ENCODE data around the gene CBFA2T2.

DNA sequence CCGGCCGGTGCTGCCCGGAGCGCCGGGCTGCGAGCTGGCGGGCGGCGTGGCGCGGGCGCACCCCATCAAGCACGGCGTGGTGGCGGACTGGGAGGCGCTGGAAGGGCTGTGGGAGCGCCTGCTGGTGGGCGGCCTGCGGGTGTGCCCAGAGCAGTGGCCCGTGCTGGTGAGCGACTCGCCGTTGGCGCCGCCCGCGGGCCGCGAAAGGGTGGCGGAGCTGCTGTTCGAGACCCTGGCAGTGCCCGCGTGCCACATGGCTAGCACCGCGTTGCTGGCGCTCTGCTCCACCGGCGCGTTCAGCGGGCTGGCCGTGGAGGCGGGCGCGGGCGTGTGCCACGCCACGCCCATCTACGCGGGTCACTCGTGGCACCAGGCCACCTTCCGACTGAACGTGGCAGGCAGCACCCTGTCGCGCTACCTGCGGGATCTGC is 177.4 kb downstream of the CBFA2T2 start:
- TF ChIP-seq BHLHE40 (IDR thresholded peaks at IDR 0.05; ENCODE audit: low read depth, low read length) (no peak), POLR2A (IDR thresholded peaks at IDR 0.05; ENCODE audit: low read depth, low read length) (no peak), MAFK (IDR thresholded peaks at IDR 0.05; ENCODE audit: low read depth, low read length) (no peak), CEBPB (IDR thresholded peaks at IDR 0.05; ENCODE audit: low read depth, low read length) (no peak)
- TF ChIP-seq, protein P1, sequence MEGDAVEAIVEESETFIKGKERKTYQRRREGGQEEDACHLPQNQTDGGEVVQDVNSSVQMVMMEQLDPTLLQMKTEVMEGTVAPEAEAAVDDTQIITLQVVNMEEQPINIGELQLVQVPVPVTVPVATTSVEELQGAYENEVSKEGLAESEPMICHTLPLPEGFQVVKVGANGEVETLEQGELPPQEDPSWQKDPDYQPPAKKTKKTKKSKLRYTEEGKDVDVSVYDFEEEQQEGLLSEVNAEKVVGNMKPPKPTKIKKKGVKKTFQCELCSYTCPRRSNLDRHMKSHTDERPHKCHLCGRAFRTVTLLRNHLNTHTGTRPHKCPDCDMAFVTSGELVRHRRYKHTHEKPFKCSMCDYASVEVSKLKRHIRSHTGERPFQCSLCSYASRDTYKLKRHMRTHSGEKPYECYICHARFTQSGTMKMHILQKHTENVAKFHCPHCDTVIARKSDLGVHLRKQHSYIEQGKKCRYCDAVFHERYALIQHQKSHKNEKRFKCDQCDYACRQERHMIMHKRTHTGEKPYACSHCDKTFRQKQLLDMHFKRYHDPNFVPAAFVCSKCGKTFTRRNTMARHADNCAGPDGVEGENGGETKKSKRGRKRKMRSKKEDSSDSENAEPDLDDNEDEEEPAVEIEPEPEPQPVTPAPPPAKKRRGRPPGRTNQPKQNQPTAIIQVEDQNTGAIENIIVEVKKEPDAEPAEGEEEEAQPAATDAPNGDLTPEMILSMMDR (conservative IDR thresholded peaks at IDR 0.05; ENCODE audit: low read depth, low read length): no peak

All from IMR-90 (cell line).